ENCODE data around the gene CCDC81. TPM values are rescaled to one million over a fixed set of nuclear protein-coding genes. Genes with fewer than 3 reads are reported as not detected.
A peak's percentile ranks its signal among the peaks of the same experiment; 100 is the strongest.

The CCDC81 gene
- total and polyA plus RNA-seq, 2 donors (not counting 1 experiment from before 2014, with no cell fraction given), result 0.66 to 7.0 TPM

DNA sequence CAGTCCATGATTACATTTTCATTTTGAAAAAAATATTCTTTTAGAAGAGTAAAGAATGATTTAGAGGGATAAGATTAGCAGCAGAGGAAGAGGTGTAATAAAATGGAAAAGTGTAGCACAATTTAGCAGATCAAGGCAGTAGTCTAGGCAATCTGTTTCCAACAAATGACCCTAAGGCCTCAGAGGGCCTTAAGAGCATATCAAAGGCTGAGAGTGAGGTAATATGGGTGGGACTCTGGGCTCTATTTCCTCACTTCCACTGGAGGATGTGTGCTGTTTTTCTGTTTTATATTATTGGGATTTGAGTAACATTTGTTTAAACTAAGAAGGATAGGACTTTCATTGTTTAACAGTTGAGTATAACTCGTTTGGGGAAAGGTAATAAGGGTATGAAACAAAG is 28.8 kb downstream of the CCDC81 start:
- no peaks in the 10 kb centered on the region for H3K36me3 ChIP-seq (ENCODE audit: control insufficient read depth, insufficient read depth, low read length)
- H3K4me3 ChIP-seq (replicated peaks in 1 of 4; ENCODE audit: control extremely low read depth in 1 of 4, insufficient read depth in 1 of 4, low read depth in 3 of 4, low read length in 4 of 4), result no peak overlapping the region
- no peaks in the 10 kb centered on the region for H3K79me2 ChIP-seq (ENCODE audit: control insufficient read depth, insufficient read depth, low read length)
- H3K4me1 ChIP-seq (ENCODE audit: control insufficient read depth, extremely low read depth, insufficient read depth, low read length), result no peaks in the 10 kb centered on the region
- H3K27me3 ChIP-seq (ENCODE audit: control insufficient read depth, insufficient read depth, low read length), result no peaks in the 10 kb centered on the region
- no peak for DNase-seq (ENCODE audit: low read depth in 2 of 2)
- no peaks in the 10 kb centered on the region for H3K9me3 ChIP-seq (ENCODE audit: control insufficient read depth, insufficient read depth, low read depth, low read length)
- H4K20me1 ChIP-seq (ENCODE audit: control insufficient read depth, extremely low read depth, insufficient read depth, low read length), result no peaks in the 10 kb centered on the region
- H3K4me2 ChIP-seq (ENCODE audit: extremely low read depth, insufficient read depth, low read length), result no peak overlapping the region
- TF ChIP-seq, protein P1, sequence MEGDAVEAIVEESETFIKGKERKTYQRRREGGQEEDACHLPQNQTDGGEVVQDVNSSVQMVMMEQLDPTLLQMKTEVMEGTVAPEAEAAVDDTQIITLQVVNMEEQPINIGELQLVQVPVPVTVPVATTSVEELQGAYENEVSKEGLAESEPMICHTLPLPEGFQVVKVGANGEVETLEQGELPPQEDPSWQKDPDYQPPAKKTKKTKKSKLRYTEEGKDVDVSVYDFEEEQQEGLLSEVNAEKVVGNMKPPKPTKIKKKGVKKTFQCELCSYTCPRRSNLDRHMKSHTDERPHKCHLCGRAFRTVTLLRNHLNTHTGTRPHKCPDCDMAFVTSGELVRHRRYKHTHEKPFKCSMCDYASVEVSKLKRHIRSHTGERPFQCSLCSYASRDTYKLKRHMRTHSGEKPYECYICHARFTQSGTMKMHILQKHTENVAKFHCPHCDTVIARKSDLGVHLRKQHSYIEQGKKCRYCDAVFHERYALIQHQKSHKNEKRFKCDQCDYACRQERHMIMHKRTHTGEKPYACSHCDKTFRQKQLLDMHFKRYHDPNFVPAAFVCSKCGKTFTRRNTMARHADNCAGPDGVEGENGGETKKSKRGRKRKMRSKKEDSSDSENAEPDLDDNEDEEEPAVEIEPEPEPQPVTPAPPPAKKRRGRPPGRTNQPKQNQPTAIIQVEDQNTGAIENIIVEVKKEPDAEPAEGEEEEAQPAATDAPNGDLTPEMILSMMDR (conservative IDR thresholded peaks at IDR 0.05 in 1 of 2, IDR thresholded peaks at IDR 0.05 in 1 of 2; ENCODE audit: low read depth in 1 of 2, low read length in 2 of 2), result no peak
- no peak for TF ChIP-seq EZH2 (IDR thresholded peaks at IDR 0.05; ENCODE audit: low read length, missing control alignments)
- H3K9ac ChIP-seq (ENCODE audit: insufficient read depth, low read length), result no peak overlapping the region
- no peak overlapping the region for H2AFZ ChIP-seq (ENCODE audit: low read length)
- no peak overlapping the region for H3K27ac ChIP-seq (ENCODE audit: insufficient read depth, low read length)

DNA sequence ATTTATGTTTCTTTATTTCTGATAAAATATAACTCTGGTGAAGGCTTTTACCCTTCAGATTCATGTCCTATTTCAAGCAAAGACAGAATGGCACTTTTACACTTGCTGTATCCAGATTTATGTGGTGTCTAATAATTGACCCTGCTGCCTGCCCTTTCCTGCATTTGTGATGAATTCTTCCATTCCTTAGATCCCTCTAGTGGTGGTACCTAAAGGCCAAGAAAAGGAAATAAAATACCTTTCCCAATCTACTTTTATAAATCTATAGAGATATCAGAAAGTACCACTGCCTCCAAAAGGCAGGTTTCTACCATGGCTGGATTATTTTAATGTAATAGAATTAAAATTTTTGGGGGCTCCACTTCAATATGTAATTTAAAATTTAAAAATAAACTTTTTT is 34.2 kb downstream of the CCDC81 start:
- H3K4me2 ChIP-seq (ENCODE audit: extremely low read depth, insufficient read depth, low read length), result no peak overlapping the region
- no peaks in the 10 kb centered on the region for H3K9me3 ChIP-seq (ENCODE audit: control insufficient read depth, insufficient read depth, low read depth, low read length)
- TF ChIP-seq, protein P1 (conservative IDR thresholded peaks at IDR 0.05 in 1 of 2, IDR thresholded peaks at IDR 0.05 in 1 of 2; ENCODE audit: low read depth in 1 of 2, low read length in 2 of 2), result peak; percentile 31 to 40
- TF ChIP-seq EZH2 (IDR thresholded peaks at IDR 0.05; ENCODE audit: low read length, missing control alignments), result no peak
- H4K20me1 ChIP-seq (ENCODE audit: control insufficient read depth, extremely low read depth, insufficient read depth, low read length), result no peaks in the 10 kb centered on the region
- H3K4me3 ChIP-seq (replicated peaks in 1 of 4; ENCODE audit: control extremely low read depth in 1 of 4, insufficient read depth in 1 of 4, low read depth in 3 of 4, low read length in 4 of 4), result no peak overlapping the region
- no peak overlapping the region for H3K27ac ChIP-seq (ENCODE audit: insufficient read depth, low read length)
- H2AFZ ChIP-seq (ENCODE audit: low read length), result no peak overlapping the region
- H3K36me3 ChIP-seq (ENCODE audit: control insufficient read depth, insufficient read depth, low read length), result no peaks in the 10 kb centered on the region
- H3K27me3 ChIP-seq (ENCODE audit: control insufficient read depth, insufficient read depth, low read length), result no peaks in the 10 kb centered on the region
- H3K4me1 ChIP-seq (ENCODE audit: control insufficient read depth, extremely low read depth, insufficient read depth, low read length), result no peaks in the 10 kb centered on the region
- peak in 1 of 2 donors; percentile 5 for DNase-seq (ENCODE audit: low read depth in 2 of 2)
- no peaks in the 10 kb centered on the region for H3K79me2 ChIP-seq (ENCODE audit: control insufficient read depth, insufficient read depth, low read length)
- H3K9ac ChIP-seq (ENCODE audit: insufficient read depth, low read length), result no peak overlapping the region

DNA sequence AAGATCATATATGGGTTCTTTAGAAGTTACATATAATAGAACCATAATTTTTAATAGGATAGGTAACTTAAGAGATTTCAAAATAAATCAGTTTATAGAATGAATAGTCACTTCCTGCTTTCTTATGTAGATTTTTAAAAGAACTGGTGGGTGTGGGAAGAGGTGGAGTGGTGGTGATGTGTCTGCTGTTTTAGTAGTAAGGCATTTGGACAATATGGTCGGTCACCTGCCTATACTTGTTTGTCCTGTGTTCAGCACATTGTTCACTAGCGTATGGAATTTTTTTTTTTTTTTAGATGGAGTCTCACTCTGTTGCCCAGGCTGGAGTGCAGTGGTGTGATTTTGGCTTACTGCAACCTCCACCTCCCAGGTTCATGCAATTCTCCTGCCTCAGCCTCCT is 39.3 kb downstream of the CCDC81 start:
- no peak for DNase-seq (ENCODE audit: low read depth in 2 of 2)
- TF ChIP-seq, protein P1 (conservative IDR thresholded peaks at IDR 0.05 in 1 of 2, IDR thresholded peaks at IDR 0.05 in 1 of 2; ENCODE audit: low read depth in 1 of 2, low read length in 2 of 2), result no peak
- no peak for TF ChIP-seq EZH2 (IDR thresholded peaks at IDR 0.05; ENCODE audit: low read length, missing control alignments)
- H3K27ac ChIP-seq (ENCODE audit: insufficient read depth, low read length), result no peak overlapping the region
- no peaks in the 10 kb centered on the region for H3K9me3 ChIP-seq (ENCODE audit: control insufficient read depth, insufficient read depth, low read depth, low read length)
- H3K79me2 ChIP-seq (ENCODE audit: control insufficient read depth, insufficient read depth, low read length), result no peaks in the 10 kb centered on the region
- H3K9ac ChIP-seq (ENCODE audit: insufficient read depth, low read length), result no peak overlapping the region
- H2AFZ ChIP-seq (ENCODE audit: low read length), result no peak overlapping the region
- no peaks in the 10 kb centered on the region for H3K4me1 ChIP-seq (ENCODE audit: control insufficient read depth, extremely low read depth, insufficient read depth, low read length)
- no peaks in the 10 kb centered on the region for H3K27me3 ChIP-seq (ENCODE audit: control insufficient read depth, insufficient read depth, low read length)
- H4K20me1 ChIP-seq (ENCODE audit: control insufficient read depth, extremely low read depth, insufficient read depth, low read length), result no peaks in the 10 kb centered on the region
- no peak overlapping the region for H3K4me3 ChIP-seq (replicated peaks in 1 of 4; ENCODE audit: control extremely low read depth in 1 of 4, insufficient read depth in 1 of 4, low read depth in 3 of 4, low read length in 4 of 4)
- no peak overlapping the region for H3K4me2 ChIP-seq (ENCODE audit: extremely low read depth, insufficient read depth, low read length)
- no peaks in the 10 kb centered on the region for H3K36me3 ChIP-seq (ENCODE audit: control insufficient read depth, insufficient read depth, low read length)
